Central memory CD8-positive, alpha-beta T cell (primary cell): Measurements from ENCODE around the gene GLUL.
"Not testable (repeated sequence)": the region's sequence is repeated elsewhere in the genome, so short reads cannot be mapped to it uniquely, and the experiment has no call there.

ENCODE experiments used
- ATAC-seq: fragments of 150-1000 bp; cut with Tn5 transposase; replicated peaks from 2 replicates; pipeline ENCODE4 v1.10.0; 2022; ENCODE audit warnings: mild to moderate bottlenecking, moderate FRiP score, moderate number of reproducible peaks; ENCODE audit not compliant: poor library complexity, severe bottlenecking; ENCODE audit errors: extremely low read depth
- DNase-seq, 2 donors: peaks; one replicate each; pipeline ENCODE4 v3.0.0; 2021; ENCODE audit warnings: low spot score in 2 of 2
- H3K27ac Mint-ChIP-seq: one replicate; pipeline ENCODE4 v1.8.0; 2022; ENCODE audit warnings: low read depth, mild to moderate bottlenecking, moderate library complexity, mixed read lengths
- H3K27me3 Mint-ChIP-seq: one replicate; pipeline ENCODE4 v1.8.0; 2022; ENCODE audit warnings: mixed read lengths
- H3K36me3 Mint-ChIP-seq: one replicate; pipeline ENCODE4 v1.8.0; 2022; ENCODE audit warnings: mild to moderate bottlenecking, moderate library complexity, mixed read lengths; ENCODE audit not compliant: insufficient read depth
- H3K4me1 Mint-ChIP-seq: one replicate; pipeline ENCODE4 v1.8.0; 2022; ENCODE audit warnings: mixed read lengths
- H3K4me3 Mint-ChIP-seq: one replicate; pipeline ENCODE4 v1.8.0; 2022; ENCODE audit warnings: mild to moderate bottlenecking, moderate library complexity, mixed read lengths
- H3K9me3 Mint-ChIP-seq: one replicate; pipeline ENCODE4 v1.8.0; 2022; ENCODE audit warnings: mixed read lengths

The GLUL gene

DNA sequence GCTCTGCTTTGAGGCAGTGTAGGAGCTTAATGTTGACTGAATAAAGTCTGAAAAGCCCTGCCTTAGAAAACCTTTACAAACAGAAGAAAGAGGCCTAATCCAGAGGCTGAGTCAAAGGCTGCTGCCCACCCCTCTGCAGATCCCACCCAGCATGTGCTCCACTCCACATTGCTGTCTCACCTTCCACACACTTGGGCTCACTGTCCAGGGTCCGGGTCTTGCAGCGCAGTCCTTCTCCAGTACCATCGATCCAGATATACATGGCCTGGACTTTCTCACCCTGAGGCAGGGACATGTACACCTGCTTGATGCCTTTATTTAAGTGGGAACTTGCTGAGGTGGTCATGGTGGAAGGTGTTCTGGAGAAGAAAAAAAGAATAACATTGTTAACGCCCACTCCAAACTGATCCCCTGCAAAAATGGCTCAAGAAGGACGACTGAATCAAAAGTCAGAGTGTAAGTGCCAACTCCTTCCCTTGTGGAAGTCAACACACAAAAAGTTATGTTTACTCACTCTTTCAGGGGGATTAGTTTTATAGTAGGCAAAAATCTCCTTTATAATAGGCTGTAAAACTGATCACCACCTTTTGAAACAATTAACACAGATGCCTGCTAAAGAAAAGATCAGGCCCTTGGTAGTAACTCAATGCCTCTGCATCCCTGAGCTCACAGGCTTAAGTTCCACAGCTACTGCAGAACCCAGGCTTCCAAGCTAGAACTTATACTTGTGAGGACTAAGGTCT is 3.0 kb downstream of the GLUL start:
- peak overlapping the region; percentile 96 for H3K4me3 Mint-ChIP-seq
- H3K36me3 Mint-ChIP-seq, result peaks cover 38% of the 10 kb centered on the region
- H3K27ac Mint-ChIP-seq, result peak overlapping the region; percentile 25
- ATAC-seq (no peak), DNase-seq (no peak)
- H3K27me3 Mint-ChIP-seq, result no peaks in the 10 kb centered on the region
- no peaks in the 10 kb centered on the region for H3K9me3 Mint-ChIP-seq
- peaks cover 35% of the 10 kb centered on the region for H3K4me1 Mint-ChIP-seq

DNA sequence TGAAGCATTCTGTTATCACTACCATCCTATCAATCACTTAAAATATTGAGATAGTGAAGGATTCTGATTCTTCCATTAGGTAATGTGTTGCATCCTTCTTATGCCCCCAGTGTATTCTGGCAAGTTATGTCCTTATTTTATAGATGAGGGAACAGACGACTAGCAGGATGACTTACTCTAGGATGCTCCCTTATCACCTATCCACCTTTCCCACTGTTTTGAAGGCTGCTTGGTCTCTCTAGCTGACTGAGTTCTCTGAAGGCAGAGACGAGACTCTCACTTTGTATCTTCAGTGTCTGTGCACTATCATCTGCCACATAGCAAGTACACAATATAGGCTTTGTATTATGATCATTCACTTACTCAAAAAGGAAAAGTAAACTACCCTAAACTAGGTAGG is 4.0 kb downstream of the GLUL start:
- ATAC-seq (no peak), DNase-seq (no peak)
- H3K9me3 Mint-ChIP-seq, result no peaks in the 10 kb centered on the region
- peaks cover 35% of the 10 kb centered on the region for H3K4me1 Mint-ChIP-seq
- peaks cover 40% of the 10 kb centered on the region for H3K36me3 Mint-ChIP-seq
- H3K27me3 Mint-ChIP-seq, result no peaks in the 10 kb centered on the region
- H3K4me3 Mint-ChIP-seq, result no peak overlapping the region
- H3K27ac Mint-ChIP-seq, result no peak overlapping the region

DNA sequence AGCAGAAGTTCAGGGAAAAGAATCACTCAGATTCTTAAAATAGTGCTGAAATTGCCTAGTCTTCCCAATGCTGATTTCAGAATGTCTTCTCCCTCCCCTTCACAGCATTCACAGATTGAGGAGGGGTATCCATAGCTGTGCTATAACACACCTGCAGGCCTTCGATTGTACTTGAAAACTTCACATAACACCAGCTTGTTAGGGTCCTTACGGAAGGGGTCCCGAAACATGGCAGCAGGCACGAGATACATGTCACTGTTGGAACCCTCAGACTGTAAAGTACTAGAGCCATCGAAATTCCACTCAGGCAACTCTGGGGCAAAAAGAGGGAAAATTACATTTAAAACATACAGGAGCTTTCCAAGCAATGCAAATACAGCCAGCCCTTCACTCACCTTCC is 4.6 kb downstream of the GLUL start:
- Mint-ChIP-seq H3K9me3 (no peaks in the 10 kb centered on the region), H3K27ac (no peak overlapping the region), H3K4me1 (peaks cover 35% of the 10 kb centered on the region), H3K27me3 (no peaks in the 10 kb centered on the region), H3K4me3 (no peak overlapping the region), H3K36me3 (peaks cover 45% of the 10 kb centered on the region)
- ATAC-seq (no peak), DNase-seq (no peak)

DNA sequence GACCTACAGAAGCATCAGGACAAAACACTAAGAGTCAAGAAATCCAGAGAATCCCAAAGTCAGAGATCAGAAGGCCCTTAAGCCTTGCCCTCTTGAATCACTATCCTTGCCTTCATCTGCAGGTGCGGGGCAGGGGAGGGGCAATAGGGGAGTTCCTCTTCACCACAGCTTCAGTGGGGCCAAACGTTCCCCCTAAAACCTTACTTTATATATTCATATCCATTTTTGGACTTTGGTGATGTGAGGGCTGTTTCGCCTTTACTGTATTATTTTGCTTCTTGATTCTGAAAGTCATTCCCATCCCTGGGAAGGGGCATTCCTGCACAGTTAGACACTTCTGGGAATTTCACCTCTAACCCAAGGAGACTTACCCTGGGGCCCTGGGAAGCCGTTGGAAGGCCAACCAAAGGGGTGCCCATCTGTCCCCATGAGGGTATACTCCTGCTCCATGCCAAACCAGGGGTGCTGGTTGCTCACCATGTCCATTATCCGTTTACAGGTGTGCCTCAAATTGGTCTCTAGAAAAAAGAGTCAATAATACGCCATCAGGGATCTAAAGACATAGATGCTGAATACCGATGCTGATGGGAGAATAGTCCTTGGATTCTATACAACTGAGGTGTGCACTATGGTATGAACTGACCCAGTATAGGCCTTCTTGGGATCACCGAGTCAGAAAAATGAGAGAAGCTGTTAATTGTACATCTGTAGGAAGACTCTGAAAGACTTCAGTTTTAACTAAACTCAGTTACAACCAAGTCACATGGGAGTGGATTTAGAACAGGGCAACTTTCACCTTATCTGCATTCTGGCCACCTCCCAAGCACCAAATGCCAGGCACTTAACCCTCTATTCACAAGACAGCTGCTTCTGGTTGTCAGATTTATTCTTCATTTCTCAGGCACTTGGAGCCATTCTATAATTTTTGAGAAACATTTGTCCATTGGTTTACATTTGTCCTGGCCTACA is 5.4 kb downstream of the GLUL start:
- ATAC-seq (no peak), DNase-seq (no peak)
- H3K36me3 Mint-ChIP-seq, result peaks cover 43% of the 10 kb centered on the region
- no peaks in the 10 kb centered on the region for H3K27me3 Mint-ChIP-seq
- H3K9me3 Mint-ChIP-seq, result no peaks in the 10 kb centered on the region
- no peak overlapping the region for H3K27ac Mint-ChIP-seq
- H3K4me1 Mint-ChIP-seq, result peaks cover 32% of the 10 kb centered on the region
- no peak overlapping the region for H3K4me3 Mint-ChIP-seq

DNA sequence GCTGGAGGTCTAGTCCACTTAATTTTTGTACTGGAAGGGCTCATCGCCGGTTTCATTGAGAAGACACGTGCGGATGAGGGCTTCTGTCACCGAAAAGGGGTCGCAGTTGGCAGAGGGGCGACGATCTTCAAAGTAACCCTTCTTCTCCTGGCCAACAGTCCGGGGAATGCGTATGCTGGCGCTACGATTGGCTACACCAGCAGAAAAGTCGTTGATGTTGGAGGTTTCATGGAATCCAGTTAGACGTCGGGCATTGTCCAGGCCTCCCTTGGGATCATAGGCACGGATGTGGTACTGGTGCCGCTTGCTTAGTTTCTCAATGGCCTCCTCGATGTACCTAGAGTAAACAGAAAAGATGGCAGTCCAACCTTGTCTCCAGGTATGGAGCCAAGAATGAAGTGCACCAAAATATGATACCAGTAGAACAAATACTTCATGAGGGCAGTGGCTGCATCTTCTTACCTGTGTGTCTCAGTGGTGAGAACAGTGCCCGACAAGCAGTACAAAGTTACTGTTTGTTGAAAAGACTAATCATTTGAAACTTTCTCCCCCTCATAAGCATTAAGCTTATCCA is 7.1 kb downstream of the GLUL start:
- H3K4me1 Mint-ChIP-seq, result peaks cover 18% of the 10 kb centered on the region
- no peaks in the 10 kb centered on the region for H3K27me3 Mint-ChIP-seq
- DNase-seq (no peak), ATAC-seq (no peak)
- H3K4me3 Mint-ChIP-seq, result no peak overlapping the region
- H3K9me3 Mint-ChIP-seq, result no peaks in the 10 kb centered on the region
- H3K27ac Mint-ChIP-seq, result no peak overlapping the region
- H3K36me3 Mint-ChIP-seq, result peaks cover 35% of the 10 kb centered on the region

DNA sequence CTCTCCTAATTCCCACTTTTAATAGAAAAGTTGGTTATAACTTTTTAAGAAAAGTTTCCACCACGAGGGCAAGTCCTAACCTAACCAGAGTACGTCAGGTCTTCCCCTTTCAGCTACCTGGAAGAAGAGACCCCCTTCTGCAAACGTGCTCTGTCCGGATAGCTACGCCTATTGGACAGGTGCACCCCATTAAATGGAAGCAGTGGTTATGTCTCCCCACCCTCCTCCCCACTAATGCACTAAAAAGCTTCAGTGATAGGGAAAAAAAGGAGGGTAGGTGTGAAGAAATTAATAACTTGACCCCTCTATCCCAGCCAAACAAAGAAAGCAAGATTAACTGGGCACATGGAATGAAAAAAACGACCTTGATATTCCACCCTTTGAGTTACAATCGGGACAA is 7.7 kb downstream of the GLUL start:
- Mint-ChIP-seq H3K4me3 (no peak overlapping the region), H3K4me1 (peaks cover 12% of the 10 kb centered on the region), H3K9me3 (no peaks in the 10 kb centered on the region), H3K27ac (no peak overlapping the region), H3K36me3 (peaks cover 35% of the 10 kb centered on the region), H3K27me3 (no peaks in the 10 kb centered on the region)
- no peak for DNase-seq
- ATAC-seq, result no peak

DNA sequence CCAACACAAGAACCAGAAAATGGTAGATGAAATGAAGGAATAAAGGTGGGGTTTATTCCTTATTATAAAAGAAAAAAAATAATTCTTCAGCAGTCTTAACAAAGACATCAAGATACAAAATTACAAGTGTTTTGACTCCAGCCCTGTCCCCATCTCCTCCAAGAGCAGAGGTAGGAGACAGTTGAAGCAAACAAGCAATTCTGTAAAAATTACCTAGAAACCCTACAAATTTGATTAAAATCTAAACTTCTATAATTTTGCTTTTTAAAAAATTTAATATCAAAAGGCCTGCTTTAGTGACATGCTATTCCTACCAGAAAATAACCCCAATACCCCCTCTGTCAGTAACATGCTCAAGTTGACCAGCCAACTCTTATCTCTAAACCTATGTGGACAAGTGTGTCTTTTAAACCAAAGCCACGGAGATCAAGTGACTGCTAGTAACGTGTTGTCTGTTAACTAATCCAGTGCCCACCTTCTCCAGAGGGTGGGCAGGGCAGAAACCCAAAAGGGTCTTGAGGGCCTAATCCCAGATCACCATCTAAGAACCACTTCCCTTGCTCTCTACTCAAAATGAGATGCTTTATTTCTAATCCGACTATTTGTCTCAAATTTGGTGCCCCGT is 8.4 kb downstream of the GLUL start:
- ATAC-seq, result no peak
- peaks cover 31% of the 10 kb centered on the region for H3K36me3 Mint-ChIP-seq
- H3K27ac Mint-ChIP-seq, result no peak overlapping the region
- no peak overlapping the region for H3K4me3 Mint-ChIP-seq
- DNase-seq, result no peak
- no peaks in the 10 kb centered on the region for H3K9me3 Mint-ChIP-seq
- no peaks in the 10 kb centered on the region for H3K27me3 Mint-ChIP-seq
- H3K4me1 Mint-ChIP-seq, result peaks cover 6% of the 10 kb centered on the region

DNA sequence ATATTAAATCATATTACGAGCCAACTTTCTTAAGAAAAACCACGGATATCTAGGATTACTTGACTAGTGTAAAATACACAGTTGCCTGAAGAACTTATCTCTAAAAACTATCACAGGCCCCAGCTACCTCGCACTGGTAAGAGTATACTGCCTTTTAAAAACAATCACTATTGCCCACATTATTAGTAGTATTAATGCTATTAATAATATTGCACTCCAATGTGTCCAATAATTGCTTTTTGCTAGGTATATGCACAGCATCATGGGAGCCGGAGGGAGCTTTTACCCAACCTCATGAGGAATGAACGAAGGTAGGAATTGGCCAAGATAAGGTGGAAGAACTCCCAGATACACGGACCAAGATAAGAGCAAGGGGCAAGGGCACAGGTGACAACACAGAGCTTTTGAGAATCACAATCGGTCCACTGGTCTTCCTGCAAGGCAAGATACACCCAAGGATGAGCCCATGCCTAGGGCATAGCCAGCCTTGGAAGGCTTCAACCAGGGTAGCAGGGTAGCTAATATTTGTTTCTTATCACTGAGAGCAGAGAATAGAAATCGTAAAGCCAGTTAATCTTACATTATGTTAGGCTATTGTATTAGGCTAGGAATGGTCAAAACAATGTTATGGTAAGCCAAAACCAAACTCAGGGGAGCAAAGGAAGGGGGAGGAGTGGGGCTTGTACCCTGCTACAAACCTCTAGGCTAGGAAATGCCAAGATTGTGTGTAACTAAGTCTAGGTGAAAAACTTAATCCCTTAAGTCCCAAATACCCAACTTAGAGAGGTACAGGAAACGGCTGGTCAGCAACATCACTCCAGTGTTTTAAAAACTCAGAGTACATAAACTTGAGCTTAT is 9.4 kb downstream of the GLUL start:
- H3K27me3 Mint-ChIP-seq, result no peaks in the 10 kb centered on the region
- H3K36me3 Mint-ChIP-seq, result peaks cover 24% of the 10 kb centered on the region
- H3K27ac Mint-ChIP-seq, result no peak overlapping the region
- H3K9me3 Mint-ChIP-seq, result no peaks in the 10 kb centered on the region
- ATAC-seq, result no peak
- no peak for DNase-seq
- no peaks in the 10 kb centered on the region for H3K4me1 Mint-ChIP-seq
- no peak overlapping the region for H3K4me3 Mint-ChIP-seq

DNA sequence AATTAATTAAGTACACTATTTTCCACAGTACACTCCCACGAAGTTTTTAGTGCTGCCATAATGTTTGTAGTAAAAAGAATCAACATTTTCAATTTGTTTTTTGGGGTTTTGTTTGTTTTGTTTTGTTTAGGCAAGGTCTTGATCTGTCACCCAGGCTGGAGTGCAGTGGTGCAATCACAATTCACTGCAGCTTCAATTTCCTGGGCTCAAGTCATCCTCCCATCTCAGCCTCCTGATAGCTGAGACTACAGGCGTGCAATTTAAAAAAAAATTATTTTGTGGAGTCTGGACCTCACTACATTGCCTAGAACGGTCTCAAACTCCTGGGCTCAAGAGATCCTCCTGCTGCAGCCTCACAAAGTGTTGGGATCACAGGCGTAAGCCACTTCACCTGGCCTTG is 11.4 kb downstream of the GLUL start:
- H3K4me1 Mint-ChIP-seq, result no peaks in the 10 kb centered on the region
- no peak overlapping the region for H3K27ac Mint-ChIP-seq
- H3K36me3 Mint-ChIP-seq, result peaks cover 12% of the 10 kb centered on the region
- H3K9me3 Mint-ChIP-seq, result no peaks in the 10 kb centered on the region
- no peak overlapping the region for H3K4me3 Mint-ChIP-seq
- ATAC-seq, result no peak
- no peak for DNase-seq
- no peaks in the 10 kb centered on the region for H3K27me3 Mint-ChIP-seq

DNA sequence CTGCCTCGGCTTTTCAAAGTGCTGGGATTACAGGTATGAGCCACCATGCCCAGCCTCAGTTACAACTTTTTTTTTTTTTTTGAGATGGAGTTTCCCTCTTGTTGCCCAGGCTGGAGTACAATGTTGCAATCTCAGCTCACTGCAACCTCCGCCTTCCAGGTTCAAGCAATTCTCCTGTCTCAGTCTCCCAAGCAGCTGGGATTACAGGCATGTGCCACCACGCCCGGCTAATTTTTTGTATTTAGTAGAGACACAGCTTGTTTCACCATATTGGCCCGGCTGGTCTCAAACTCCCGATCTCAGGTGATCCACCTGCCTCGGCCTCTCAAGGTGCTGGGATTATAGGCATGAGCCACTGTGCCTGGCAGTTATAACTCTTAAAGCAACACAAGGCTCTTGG is 11.8 kb downstream of the GLUL start:
- H3K27ac Mint-ChIP-seq, H3K4me3 Mint-ChIP-seq: not testable (repeated sequence)

DNA sequence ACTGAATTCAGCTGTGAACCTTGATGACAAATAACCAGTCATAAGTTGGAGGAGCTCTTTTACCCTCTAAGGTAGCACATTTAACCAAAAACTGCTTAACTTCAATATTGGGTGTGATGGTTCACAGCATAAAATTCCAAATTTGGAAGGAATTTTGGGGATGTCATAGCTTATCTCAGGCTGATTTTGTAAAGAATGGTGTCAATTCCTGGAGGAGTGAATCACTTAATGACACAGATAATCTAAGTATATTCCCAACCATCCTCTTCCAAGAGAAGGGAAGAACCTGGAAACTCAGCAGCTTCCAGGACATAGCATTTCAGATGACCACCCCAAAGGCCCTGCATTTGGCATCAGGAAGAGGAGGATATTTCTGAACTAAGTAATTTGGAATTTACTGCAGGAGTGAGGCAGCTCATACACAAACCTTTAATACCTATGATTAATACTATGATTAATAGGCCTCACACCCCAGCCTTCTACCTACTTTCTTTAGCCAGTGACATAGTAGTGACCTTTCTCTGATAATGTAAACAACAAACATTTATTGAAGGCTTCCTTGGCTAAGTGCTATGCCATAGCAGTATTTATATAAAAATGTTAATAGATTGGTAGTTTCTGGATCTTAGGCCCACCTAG is 14.5 kb downstream of the GLUL start:
- H3K9me3 Mint-ChIP-seq, result no peaks in the 10 kb centered on the region
- no peaks in the 10 kb centered on the region for H3K27me3 Mint-ChIP-seq
- no peak overlapping the region for H3K27ac Mint-ChIP-seq
- H3K36me3 Mint-ChIP-seq, result peaks cover under 1% of the 10 kb centered on the region
- DNase-seq, result no peak
- H3K4me3 Mint-ChIP-seq, result no peak overlapping the region
- no peaks in the 10 kb centered on the region for H3K4me1 Mint-ChIP-seq
- ATAC-seq, result no peak

More for the DNA sequence above, 11.8 kb downstream of the GLUL start:
- not testable (repeated sequence) for ATAC-seq, H3K9me3 Mint-ChIP-seq, DNase-seq, H3K4me1 Mint-ChIP-seq, H3K27me3 Mint-ChIP-seq
- H3K36me3 Mint-ChIP-seq, result peaks cover 12% of the 10 kb centered on the region
